Activated naive CD8-positive, alpha-beta T cell (primary cell): ENCODE results near the gene TNPO3.

Experiments
- H3K27ac Mint-ChIP-seq: one replicate; pipeline ENCODE4 v1.8.0; 2021; ENCODE audit warnings: mixed read lengths
- H3K27me3 Mint-ChIP-seq: one replicate; pipeline ENCODE4 v1.8.0; 2021; ENCODE audit warnings: mixed read lengths
- H3K36me3 Mint-ChIP-seq: one replicate; pipeline ENCODE4 v1.8.0; 2021; ENCODE audit warnings: mixed read lengths
- H3K4me1 Mint-ChIP-seq: one replicate; pipeline ENCODE4 v1.8.0; 2021; ENCODE audit warnings: low read depth, mixed read lengths
- H3K4me3 Mint-ChIP-seq: one replicate; pipeline ENCODE4 v1.8.0; 2021; ENCODE audit warnings: mild to moderate bottlenecking, mixed read lengths
- H3K9me3 Mint-ChIP-seq: one replicate; pipeline ENCODE4 v1.8.0; 2021; ENCODE audit warnings: low read depth, mixed read lengths

TNPO3 gene

GRCh38 chr7:128911423-128912031 is 143.4 kb downstream of the TNPO3 start:
- no peak overlapping the region for H3K27ac Mint-ChIP-seq
- peaks cover 7% of the 10 kb centered on the region for H3K4me1 Mint-ChIP-seq
- no peak overlapping the region for H3K4me3 Mint-ChIP-seq
- peaks cover 21% of the 10 kb centered on the region for H3K27me3 Mint-ChIP-seq
- H3K36me3 Mint-ChIP-seq = no peaks in the 10 kb centered on the region
- no peaks in the 10 kb centered on the region for H3K9me3 Mint-ChIP-seq

DNA sequence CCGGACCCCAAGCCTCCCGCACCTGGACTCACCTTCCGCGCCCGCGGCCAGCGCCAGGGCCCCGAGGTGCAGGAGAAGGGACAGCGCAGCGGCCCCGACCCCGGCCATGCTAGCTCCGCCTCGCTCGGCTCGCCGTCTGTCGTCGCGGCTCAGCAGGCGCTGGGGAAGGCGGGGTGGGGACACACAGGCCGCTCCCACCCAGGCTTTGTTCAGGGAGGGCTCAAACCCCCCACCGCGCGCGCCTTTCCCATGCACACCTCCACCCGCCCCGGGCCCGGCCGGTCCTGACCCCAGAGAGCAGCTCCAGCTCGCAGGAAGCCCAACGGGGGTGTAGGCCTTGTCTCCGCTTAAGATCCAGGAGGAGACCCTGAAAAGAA is 144.4 kb downstream of the TNPO3 start, which contains the start of gene KCP:
TSS of gene KCP (minus strand) at position 141 of the 377 bp plus-strand sequence. CDS start at position 108, 33 bp downstream.
- H3K36me3 Mint-ChIP-seq = no peaks in the 10 kb centered on the region
- peaks cover 6% of the 10 kb centered on the region for H3K4me1 Mint-ChIP-seq
- no peaks in the 10 kb centered on the region for H3K9me3 Mint-ChIP-seq
- H3K27ac Mint-ChIP-seq = no peak within 1 kb of the TSS
- H3K27me3 Mint-ChIP-seq = peaks cover 20% of the 10 kb centered on the region
- H3K4me3 Mint-ChIP-seq = no peak within 1 kb of the TSS

GRCh38 chr7:128909625-128910568 is 145.0 kb downstream of the TNPO3 start:
- peaks cover 3% of the 10 kb centered on the region for H3K4me1 Mint-ChIP-seq
- no peaks in the 10 kb centered on the region for H3K36me3 Mint-ChIP-seq
- no peak overlapping the region for H3K27ac Mint-ChIP-seq
- H3K27me3 Mint-ChIP-seq = peaks cover 17% of the 10 kb centered on the region
- no peaks in the 10 kb centered on the region for H3K9me3 Mint-ChIP-seq
- H3K4me3 Mint-ChIP-seq = no peak overlapping the region

- Mint-ChIP-seq H3K27me3 (peaks cover 13% of the 10 kb centered on the region), H3K4me3 (no peak overlapping the region), H3K27ac (no peak overlapping the region), H3K4me1 (no peaks in the 10 kb centered on the region), H3K36me3 (no peaks in the 10 kb centered on the region), H3K9me3 (no peaks in the 10 kb centered on the region)
Observed at GRCh38 chr7:128908750-128909624, 145.9 kb downstream of the TNPO3 start.

DNA sequence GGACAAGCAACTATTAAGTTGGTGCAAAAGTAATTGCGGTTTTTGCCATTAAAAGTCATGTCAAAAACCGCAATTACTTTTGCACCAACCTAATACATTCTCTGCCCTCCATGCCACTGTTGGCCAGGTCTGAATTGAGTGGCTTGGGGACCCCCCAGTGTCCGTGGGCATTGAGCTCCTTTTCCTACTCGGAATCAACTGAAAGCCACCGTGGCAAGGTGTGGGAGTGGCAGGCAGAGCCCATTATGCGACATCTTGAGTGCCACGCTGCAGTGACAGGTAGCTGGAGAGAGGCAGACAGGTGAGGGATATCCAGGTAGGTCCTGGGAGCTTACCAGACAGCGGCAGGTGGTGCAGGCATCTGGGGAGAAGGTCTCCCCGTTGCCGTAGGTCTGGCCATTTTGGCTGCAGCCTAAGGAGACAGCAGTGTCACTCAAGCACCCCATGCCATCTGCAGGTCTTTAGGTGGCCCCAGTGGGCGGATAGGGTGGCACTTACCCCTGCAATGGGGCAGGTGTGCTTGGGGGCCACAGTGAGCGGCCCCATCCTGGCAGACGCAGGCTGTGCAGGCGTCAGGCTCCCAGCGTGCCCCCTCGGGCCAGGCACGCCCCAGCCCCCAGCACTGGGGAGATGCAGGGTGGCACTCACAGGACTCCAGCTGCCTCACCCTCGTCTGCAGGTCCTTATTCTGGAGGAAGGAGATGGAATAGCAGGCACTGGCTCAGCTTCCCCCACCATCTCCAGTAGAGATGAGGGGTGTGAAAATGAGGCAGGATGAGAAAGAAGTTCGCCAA is 147.9 kb downstream of the TNPO3 start:
- no peaks in the 10 kb centered on the region for H3K4me1 Mint-ChIP-seq
- no peak overlapping the region for H3K27ac Mint-ChIP-seq
- no peaks in the 10 kb centered on the region for H3K36me3 Mint-ChIP-seq
- no peak overlapping the region for H3K4me3 Mint-ChIP-seq
- no peaks in the 10 kb centered on the region for H3K9me3 Mint-ChIP-seq
- peaks cover 16% of the 10 kb centered on the region for H3K27me3 Mint-ChIP-seq

DNA sequence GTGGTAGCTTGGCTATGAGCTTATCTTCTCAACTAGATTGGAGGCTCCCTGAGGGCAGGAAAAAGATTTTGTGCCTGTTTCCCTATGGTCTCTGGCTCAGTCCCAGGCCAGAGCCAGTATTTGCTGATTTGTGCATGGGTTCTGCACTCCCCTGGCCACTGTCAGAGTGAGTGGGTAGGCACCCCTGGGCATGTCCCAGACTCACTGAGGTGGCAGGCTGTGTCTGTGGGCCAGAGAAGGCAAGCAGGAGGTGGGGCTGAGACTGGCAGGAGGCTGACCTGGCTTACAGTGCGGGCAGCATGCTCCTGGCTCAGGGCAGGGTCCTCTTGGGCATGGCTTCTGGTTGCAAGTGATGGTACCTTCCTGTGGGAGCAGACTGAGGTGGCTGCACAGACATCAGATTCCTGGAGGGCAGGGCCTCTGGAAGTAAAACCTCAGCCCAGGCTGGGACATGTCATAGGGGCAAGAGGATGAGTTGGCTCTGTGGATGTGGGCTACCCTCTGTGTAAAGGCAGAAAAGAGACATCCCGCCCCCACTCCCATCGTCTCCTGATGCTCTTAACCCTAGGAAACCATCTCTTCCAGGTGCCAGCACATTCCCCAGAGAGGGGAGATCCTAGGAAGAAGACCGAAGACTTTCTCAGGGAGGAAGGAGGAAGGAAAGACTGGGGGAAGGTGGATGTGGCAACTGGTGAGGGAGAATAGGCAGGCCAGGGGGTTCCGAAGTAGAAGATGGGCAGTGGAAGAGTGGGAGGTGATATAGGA is 148.7 kb downstream of the TNPO3 start:
- H3K4me3 Mint-ChIP-seq = no peak overlapping the region
- H3K27ac Mint-ChIP-seq = no peak overlapping the region
- H3K9me3 Mint-ChIP-seq = no peaks in the 10 kb centered on the region
- H3K36me3 Mint-ChIP-seq = no peaks in the 10 kb centered on the region
- peaks cover 13% of the 10 kb centered on the region for H3K27me3 Mint-ChIP-seq
- H3K4me1 Mint-ChIP-seq = no peaks in the 10 kb centered on the region

- Mint-ChIP-seq H3K9me3 (no peaks in the 10 kb centered on the region), H3K36me3 (no peaks in the 10 kb centered on the region), H3K4me3 (no peak overlapping the region), H3K4me1 (no peaks in the 10 kb centered on the region), H3K27ac (no peak overlapping the region), H3K27me3 (peaks cover 8% of the 10 kb centered on the region)
Observed at GRCh38 chr7:128904381-128905197, 150.3 kb downstream of the TNPO3 start.
